ENCODE data around the gene HOXA5.

The HOXA5 gene

DNA sequence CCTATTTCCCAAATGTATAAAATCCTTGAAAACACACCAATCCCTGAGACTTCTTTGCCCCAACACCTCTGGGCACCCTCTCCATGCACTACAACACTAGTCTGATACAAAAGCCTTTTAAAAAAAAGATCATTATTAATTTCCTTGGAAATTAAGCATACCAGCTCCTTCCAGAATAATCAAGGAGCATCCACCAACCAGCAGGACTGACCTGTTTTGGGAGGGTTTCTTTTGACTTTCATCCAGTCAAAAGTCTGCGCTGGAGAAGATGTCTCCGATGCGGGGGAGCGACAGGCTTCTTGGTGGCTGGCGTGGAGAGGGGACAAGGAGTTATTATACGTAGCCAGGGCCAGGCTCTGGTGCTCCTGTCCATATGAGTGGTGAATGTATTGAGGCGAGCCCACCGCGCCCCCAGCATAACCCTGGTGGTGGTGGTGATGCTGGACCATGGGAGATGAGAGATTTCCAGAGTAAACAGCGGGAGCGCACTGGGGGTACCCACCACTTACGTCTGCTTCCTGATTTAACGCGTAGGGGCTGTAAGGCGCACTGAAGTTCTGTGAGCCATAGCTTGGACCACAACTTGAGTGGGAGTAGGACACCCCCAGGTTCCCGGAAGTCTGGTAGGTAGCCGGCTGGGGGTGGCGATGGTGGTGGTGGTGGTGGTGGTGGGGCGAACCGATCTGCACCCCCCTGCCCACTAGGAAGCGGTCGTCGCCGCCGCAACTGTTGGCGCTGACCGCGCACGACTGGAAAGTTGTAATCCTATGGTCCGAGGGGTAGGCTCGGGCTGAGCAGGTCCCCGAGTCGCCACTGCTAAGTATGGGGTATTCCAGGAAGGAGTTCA, 48.2 kb downstream of the HOXA5 start (continued):
- TF ChIP-seq, protein P1, sequence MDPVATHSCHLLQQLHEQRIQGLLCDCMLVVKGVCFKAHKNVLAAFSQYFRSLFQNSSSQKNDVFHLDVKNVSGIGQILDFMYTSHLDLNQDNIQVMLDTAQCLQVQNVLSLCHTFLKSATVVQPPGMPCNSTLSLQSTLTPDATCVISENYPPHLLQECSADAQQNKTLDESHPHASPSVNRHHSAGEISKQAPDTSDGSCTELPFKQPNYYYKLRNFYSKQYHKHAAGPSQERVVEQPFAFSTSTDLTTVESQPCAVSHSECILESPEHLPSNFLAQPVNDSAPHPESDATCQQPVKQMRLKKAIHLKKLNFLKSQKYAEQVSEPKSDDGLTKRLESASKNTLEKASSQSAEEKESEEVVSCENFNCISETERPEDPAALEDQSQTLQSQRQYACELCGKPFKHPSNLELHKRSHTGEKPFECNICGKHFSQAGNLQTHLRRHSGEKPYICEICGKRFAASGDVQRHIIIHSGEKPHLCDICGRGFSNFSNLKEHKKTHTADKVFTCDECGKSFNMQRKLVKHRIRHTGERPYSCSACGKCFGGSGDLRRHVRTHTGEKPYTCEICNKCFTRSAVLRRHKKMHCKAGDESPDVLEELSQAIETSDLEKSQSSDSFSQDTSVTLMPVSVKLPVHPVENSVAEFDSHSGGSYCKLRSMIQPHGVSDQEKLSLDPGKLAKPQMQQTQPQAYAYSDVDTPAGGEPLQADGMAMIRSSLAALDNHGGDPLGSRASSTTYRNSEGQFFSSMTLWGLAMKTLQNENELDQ (tag by site-specific recombination; IDR thresholded peaks at IDR 0.05; ENCODE audit: low read depth): no peak
- no peak for TF ChIP-seq ZNF274 (IDR thresholded peaks at IDR 0.05; ENCODE audit: low read length)
- no peak for TF ChIP-seq ZNF274 (tag by site-specific recombination; IDR thresholded peaks at IDR 0.05; ENCODE audit: borderline replicate concordance)
- TF ChIP-seq ZNF214 (tag by site-specific recombination; IDR thresholded peaks at IDR 0.05; ENCODE audit: borderline replicate concordance): no peak
- TF ChIP-seq YY1 (tag by site-specific recombination; IDR thresholded peaks at IDR 0.05): no peak
- TF ChIP-seq ZNF394 (tag by site-specific recombination; IDR thresholded peaks at IDR 0.05; ENCODE audit: borderline replicate concordance): no peak
- TF ChIP-seq ZNF777 (tag by site-specific recombination; IDR thresholded peaks at IDR 0.05; ENCODE audit: borderline replicate concordance): 0 out of 2 replicates have a peak, but pooled peaks have one; percentile 56
- peak; percentile 69 for TF ChIP-seq EGR2 (tag by site-specific recombination; IDR thresholded peaks at IDR 0.05; ENCODE audit: low read depth)
- peak; percentile 45; the same call in 1 of the 2 replicates for TF ChIP-seq ZNF629 (tag by site-specific recombination; IDR thresholded peaks at IDR 0.05)
- TF ChIP-seq ZNF335 (tag by site-specific recombination; conservative IDR thresholded peaks at IDR 0.05): peak; percentile 57
- TF ChIP-seq ZFHX2 (tag by site-specific recombination; conservative IDR thresholded peaks at IDR 0.05): peak; percentile 76
- TF ChIP-seq ZNF202 (tag by site-specific recombination; IDR thresholded peaks at IDR 0.05; ENCODE audit: borderline replicate concordance): no peak
- no peak for TF ChIP-seq ZSCAN23 (tag by site-specific recombination; IDR thresholded peaks at IDR 0.05)
- TF ChIP-seq ZNF585B (tag by site-specific recombination; IDR thresholded peaks at IDR 0.05): no peak
- no peak for TF ChIP-seq SETDB1 (IDR thresholded peaks at IDR 0.05; ENCODE audit: insufficient read length, low read length)
- TF ChIP-seq ZNF600 (tag by site-specific recombination; IDR thresholded peaks at IDR 0.05): no peak
- no peak for TF ChIP-seq ZNF660 (tag by site-specific recombination; IDR thresholded peaks at IDR 0.05)

DNA sequence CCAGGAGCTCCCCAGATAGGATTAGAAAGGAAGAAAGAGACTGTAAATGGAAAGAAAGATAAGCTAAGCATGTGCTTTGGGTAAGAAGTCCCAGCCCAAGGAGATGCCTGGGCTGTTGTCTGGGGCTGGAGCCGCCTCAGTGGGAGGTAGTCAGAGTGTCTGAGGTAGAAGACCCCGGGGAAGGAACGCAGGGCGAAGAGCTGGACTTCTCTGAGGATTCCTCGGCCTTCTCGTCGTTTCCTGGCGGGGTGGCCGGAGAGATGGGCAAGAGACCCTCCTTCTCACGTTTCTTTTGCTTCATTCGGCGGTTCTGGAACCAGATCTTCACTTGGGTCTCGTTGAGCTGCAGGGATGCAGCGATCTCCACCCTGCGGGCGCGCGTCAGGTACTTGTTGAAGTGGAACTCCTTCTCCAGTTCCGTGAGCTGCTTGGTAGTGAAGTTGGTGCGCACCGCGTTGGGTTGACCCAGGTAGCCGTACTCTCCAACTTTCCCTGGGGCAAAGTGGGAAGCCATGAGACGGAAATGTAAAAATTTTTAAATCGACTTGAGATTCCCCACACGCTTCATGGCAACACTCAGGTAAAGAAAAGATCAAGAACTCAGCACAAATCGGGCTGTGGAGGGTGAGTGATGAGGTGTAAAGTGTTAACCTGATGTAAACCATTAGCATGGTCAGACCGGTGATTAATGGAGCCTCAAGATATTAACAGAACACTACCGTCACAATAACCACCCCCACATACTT, 49.0 kb downstream of the HOXA5 start:
- no peak for TF ChIP-seq ZNF707 (tag by site-specific recombination; IDR thresholded peaks at IDR 0.05)
- no peak for TF ChIP-seq ZNF677 (tag by site-specific recombination; IDR thresholded peaks at IDR 0.05)
- TF ChIP-seq SCRT2 (tag by site-specific recombination; IDR thresholded peaks at IDR 0.05): peak; percentile 88
- TF ChIP-seq, protein P2, sequence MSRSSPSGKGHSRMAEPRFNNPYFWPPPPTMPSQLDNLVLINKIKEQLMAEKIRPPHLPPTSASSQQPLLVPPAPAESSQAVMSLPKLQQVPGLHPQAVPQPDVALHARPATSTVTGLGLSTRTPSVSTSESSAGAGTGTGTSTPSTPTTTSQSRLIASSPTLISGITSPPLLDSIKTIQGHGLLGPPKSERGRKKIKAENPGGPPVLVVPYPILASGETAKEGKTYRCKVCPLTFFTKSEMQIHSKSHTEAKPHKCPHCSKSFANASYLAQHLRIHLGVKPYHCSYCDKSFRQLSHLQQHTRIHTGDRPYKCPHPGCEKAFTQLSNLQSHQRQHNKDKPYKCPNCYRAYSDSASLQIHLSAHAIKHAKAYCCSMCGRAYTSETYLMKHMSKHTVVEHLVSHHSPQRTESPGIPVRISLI (tag by site-specific recombination; IDR thresholded peaks at IDR 0.05): no peak
- TF ChIP-seq ZNF624 (tag by site-specific recombination; IDR thresholded peaks at IDR 0.05): no peak
- TF ChIP-seq ZNF529 (tag by site-specific recombination; IDR thresholded peaks at IDR 0.05; ENCODE audit: insufficient replicate concordance): no peak
- TF ChIP-seq GLIS1 (tag by site-specific recombination; IDR thresholded peaks at IDR 0.05): peak; percentile 18; the same call in 1 of the 2 replicates
- Histone ChIP-seq H3K36me3 (ENCODE audit: control insufficient read depth in 2 of 2, insufficient read depth in 1 of 2, low read length in 2 of 2) (peaks cover under 1 to 7% of the 10 kb centered on the region in 2 experiments; a peak in 2 of 3 replicates), H3K4me3 (ENCODE audit: low read depth, low read length) (no peak overlapping the region), H3K9me3 (ENCODE audit: control insufficient read depth, insufficient read depth, low read depth, low read length) (no peaks in the 10 kb centered on the region), H3K4me1 (ENCODE audit: control insufficient read depth, insufficient read depth, low read length) (peaks cover 47% of the 10 kb centered on the region), H3K27ac (ENCODE audit: extremely low read depth, low read depth, low read length) (peak overlapping the region; percentile 48; the same call in 1 of the 2 replicates)
- CTCF ChIA-PET: interaction anchor here (0.5 to 0.9 kb wide), 4 partner anchors 39 to 407 kb away, joined by 3 to 5 read pairs (median 3); no protein-coding TSS in a partner anchor
- POLR2A ChIA-PET: interaction anchor here (0.6 to 3.9 kb wide), 3 partner anchors 21 to 85 kb away, joined by 3 to 23 read pairs (median 4); partner anchors contain the start of gene HOXA4
